Uterus (tissue), 2 donors: ENCODE data around the gene TUNAR.

Experiments used
- CTCF ChIP-seq, 4 experiments: fragments of 200-600 bp in 2 of 4; fragments of 450-650 bp in 2 of 4; sonication (generic) in 2 of 4; IDR thresholded peaks; one replicate each; pipeline ENCODE4 v1.5.1; 2016 to 2019; ENCODE audit warnings: antibody characterized with exemption in 4 of 4, mild to moderate bottlenecking in 2 of 4, moderate library complexity in 1 of 4
- POLR2A ChIP-seq, 2 donors: fragments of 450-650 bp; IDR thresholded peaks; one replicate each; pipeline ENCODE4 v1.6.1; 2016; ENCODE audit warnings: antibody characterized with exemption in 2 of 2, mild to moderate bottlenecking in 1 of 2, moderate library complexity in 1 of 2

- TF ChIP-seq POLR2A (IDR thresholded peaks at IDR 0.05) (no peak), CTCF (IDR thresholded peaks at IDR 0.05) (no peak)
These were observed 20.6 kb downstream of the TUNAR start for GRCh38 chr14:95897280-95897679.
